HG03342 (cell line): ENCODE data around the gene RGS6.

ENCODE experiments used
- ATAC-seq: cut with Tn5 transposase; IDR thresholded peaks from one replicate; pipeline ENCODE4 v1.9.1; 2021; ENCODE audit warnings: mild to moderate bottlenecking, moderate library complexity; ENCODE audit not compliant: unreplicated experiment

Gene RGS6

DNA sequence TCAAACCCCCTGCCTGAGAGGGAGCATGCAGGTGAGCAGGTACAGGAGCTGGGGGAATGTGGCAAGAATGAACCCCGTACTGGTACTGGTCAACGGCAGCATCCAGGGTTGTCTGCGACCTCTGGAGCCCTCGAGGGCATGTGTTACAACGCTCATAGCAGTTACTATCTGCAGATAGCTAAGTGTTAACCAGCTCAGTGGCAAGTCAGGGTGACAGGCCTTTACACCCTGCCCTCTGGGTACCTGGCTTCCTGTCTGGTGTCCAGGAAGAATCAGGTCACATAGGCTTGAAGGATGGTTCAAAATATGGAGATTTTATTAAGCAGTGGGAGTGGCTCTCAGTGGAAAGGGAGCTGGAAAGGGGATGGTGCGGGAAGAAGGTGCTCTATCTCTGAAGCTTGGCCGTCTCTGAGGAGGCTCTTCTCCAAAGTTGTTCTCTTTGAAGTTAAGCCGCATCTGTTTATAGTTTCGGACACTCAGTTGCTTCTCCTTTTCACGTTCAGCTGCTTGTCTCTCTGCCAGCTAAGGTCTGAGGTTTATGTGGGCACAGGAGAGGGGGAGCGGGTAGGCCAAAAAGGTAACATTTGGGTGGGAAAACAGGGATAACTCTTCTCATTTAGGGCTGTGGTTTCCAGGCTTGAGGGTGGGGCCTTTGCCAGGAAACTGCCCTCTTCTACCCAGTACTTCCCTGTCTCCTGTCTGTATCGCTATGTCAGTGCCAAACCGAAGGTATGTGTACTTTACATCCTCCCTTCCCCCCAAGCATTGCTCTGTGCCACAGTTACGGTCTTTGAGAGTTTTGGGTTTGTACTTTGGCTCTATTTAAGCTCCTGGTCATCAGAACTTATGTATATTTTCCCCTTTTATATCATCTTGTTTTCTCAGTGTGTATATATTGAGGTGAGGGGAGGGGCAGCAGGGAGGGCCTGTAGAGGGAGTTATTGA, 305.8 kb downstream of the RGS6 start:
- ATAC-seq, result no peak

GRCh38 chr14:72243309-72244293, 311.4 kb downstream of the RGS6 start:
- ATAC-seq, result no peak

- no peak for ATAC-seq
Observed at GRCh38 chr14:72247896-72248465, 315.8 kb downstream of the RGS6 start.

DNA sequence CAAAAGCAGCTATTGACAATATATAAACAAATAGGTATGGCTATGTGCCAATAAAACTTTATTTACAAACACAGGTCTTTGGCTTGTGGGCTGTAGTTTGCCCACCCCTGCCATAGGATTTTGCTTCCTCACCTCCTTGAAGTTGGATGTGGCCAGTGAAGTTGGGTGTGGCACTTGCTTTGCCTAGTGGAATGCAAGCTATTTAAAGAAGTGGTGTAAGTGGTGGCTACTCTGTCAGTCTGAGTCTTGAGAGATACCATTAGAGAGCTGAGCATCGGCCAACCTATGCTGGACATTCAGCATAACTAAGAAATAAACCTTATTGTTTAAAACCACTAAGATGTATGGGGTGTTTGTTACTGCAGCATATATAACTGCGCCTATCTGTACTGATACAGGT, 321.3 kb downstream of the RGS6 start:
- ATAC-seq, result no peak

DNA sequence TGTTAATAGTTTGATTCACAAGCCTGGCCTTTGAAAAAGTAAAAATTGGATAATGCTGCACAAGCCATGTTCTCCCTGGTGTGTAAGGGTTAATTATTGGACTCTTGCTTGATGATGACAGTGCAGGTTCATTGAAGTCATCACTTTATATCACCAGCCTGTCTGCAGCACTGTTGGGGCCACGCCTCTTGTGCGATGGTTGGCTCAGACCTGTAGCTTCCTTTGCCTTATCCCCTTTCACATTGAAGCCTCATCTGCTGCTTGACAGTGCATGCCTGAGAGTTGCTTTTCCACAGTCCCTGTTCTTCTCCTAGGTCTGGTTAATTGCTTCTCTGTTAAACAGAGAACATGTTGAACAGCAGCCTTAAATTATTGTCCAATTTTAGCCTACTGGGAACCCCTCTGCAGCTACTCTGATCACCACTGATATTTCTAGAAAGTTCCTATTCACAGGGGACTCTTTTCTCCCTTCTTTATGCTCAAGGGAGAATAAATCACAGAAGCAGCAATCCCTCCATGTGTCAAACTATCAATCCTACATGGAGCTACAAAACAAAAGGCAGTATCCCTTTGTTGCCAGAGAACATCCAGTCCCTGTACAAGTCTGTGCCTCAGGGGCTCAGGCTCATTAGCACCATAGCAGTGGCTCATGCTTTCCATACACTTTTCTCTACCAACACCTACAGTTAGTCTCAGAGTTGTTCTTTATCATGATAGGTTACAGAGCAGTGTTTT, 322.1 kb downstream of the RGS6 start:
- no peak for ATAC-seq

GRCh38 chr14:72254937-72255472, 322.8 kb downstream of the RGS6 start:
- no peak for ATAC-seq

DNA sequence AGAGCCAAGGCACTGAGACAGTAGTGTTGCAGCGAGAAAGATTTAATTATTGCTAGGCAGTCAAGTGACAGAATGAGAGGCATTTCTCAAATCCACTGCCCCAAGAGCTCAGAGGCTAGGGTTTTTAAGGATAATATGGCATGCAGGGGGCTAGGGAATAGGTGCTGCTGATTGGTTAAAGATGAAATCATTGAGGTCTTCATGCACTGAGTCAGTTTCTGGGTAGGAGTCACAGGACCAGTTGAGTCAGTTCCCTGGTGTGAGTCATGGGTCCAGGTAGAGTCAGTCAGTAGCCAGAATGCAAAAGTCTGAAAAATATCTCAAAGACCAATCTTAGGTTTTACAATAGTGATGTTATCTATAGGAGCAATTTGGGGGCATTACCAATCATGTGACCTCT, 323.8 kb downstream of the RGS6 start:
- no peak for ATAC-seq

- no peak for ATAC-seq
Observed at GRCh38 chr14:72261068-72261467, 328.8 kb downstream of the RGS6 start.

DNA sequence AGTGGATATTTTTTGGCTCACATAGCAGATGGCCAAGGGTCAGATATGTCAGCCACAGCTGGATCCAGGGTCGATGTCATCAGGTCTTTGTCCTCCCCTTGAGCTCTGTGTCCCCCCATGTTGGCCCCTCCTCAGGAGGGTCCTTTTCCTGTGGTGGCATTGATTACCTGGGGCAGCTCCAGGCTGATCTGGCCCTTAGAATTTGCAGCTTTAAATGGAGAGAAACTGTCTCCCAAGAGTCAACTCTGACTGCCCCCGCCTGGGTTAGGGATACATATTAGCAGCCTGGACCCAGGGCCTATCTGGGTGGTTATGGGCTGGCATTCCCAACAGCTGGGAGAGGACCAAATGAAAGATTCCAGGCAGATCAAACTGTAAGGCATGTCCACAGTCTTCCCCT, 330.5 kb downstream of the RGS6 start:
- no peak for ATAC-seq

DNA sequence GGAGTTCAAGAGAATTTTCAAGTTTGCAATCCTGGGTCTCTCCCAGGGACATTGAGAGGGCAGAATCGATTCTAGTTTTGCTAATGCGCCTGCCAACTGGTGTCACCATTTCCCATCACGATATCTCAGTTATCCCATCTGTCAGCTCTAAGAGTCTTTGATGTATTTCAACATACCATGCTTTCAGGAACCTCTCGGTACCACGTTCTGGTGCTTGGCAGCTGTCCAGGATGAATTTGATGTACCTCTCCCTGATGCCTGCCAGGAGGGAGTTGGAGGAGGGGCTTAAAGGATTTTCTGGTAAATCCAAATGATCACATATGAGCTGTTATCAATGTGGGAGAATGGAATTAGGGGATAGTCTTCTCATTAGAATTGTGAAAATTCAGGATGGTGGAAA, 332.5 kb downstream of the RGS6 start:
- no peak for ATAC-seq

GRCh38 chr14:72270147-72270727, 338.0 kb downstream of the RGS6 start:
- ATAC-seq, result no peak

- ATAC-seq, result no peak
Observed at GRCh38 chr14:72270749-72271148, 338.5 kb downstream of the RGS6 start.

- ATAC-seq, result no peak
Observed at GRCh38 chr14:72275242-72275641, 343.0 kb downstream of the RGS6 start.

GRCh38 chr14:72278316-72278715, 346.1 kb downstream of the RGS6 start:
- ATAC-seq, result no peak

DNA sequence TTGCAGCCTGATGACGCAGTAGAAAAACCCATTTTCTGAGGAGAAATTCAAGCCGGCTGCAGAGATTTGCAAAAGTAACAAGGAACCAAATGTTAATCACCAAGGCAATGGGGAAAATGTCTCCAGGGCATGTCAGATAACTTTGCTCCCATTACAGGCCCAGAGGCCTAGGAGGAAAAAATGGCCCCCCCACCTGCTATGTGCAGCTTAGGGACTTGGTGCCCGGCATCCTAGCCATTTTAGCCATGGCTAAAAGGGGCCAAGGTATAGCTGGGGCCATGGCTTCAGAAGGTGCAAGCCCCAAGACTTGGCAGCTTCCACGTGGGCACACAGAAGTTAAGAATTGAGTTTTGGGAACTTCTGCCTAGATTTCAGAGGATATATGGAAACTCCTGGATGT, 351.9 kb downstream of the RGS6 start:
- no peak for ATAC-seq

GRCh38 chr14:72290241-72290640, 358.0 kb downstream of the RGS6 start:
- no peak for ATAC-seq

DNA sequence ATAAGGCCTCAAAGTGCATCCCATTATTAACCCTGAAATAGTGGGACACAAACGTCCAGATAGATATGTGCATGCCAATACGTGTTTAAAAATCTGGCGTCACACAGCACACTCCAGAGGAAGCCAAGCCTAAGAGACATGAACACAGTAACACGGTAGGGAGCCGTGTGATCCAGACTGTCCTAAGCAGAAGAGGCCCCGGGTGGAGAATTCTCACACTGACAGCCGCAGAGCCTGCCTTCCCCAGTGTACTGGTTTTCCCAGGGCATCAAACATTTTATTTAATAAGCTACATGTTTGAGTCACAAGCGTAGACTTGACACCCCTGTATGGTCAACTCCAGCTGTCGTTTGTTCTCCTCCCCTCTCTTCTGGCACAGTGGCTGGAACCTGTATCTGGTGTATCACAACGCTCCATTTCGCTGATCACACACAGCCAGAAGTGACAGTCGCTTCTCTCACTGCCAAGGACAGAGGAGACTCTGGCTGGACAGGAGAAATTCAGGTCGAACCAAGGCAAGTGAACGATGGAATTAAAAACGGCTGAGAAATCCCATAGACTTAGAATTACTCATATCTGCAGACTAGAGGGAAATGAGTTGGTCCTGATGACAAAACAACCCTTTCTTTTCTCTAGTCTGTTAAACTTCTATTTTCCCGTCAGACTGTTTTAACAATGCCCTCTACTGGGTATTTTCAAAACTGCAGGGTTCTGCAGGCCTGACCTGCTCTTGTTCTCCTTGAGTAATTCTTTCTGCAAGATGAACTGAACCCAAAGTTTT, 359.9 kb downstream of the RGS6 start:
- no peak for ATAC-seq

- ATAC-seq, result no peak
Observed at GRCh38 chr14:72292689-72293024, 360.4 kb downstream of the RGS6 start.

DNA sequence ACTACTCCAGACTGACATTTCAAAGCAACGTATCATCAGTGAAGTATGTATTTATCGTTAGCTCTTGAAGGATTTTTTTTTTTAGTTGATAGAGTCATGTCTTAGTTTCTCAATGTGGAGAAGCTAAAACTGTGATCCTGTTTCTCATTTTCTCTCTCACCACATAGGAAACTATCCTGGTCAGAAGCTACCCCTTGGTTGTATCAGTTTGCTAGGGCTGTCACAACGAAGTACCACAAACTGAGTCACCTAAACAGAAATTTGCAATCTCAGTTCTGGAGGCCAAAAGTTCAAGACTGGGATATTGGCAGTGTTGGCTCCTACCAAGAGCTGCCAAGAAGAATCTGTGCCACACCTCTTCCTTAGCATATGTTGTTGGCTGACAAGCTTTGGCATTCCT, 369.1 kb downstream of the RGS6 start:
- no peak for ATAC-seq
